ENCODE measurements around the gene RGS12. TPM values are rescaled to one million over a fixed set of nuclear protein-coding genes. Genes with fewer than 3 reads are reported as not detected.

RGS12 gene
- total RNA-seq, 3 donors from 2014 or later = 2.3 to 3.0 (median 2.5) TPM

- peaks cover 6% of the 10 kb centered on the region for H3K4me1 Mint-ChIP-seq (ENCODE audit: low read depth)
These were observed 37.9 kb downstream of the RGS12 start for GRCh38 chr4:3330707-3331106.

GRCh38 chr4:3331511-3332394, 38.9 kb downstream of the RGS12 start:
- peaks cover 6% of the 10 kb centered on the region for H3K4me1 Mint-ChIP-seq (ENCODE audit: low read depth)
- no peak for DNase-seq
- H3K9me3 Mint-ChIP-seq = no peaks in the 10 kb centered on the region
- no peak overlapping the region for H3K4me3 Mint-ChIP-seq
- H3K27me3 Mint-ChIP-seq (ENCODE audit: low read depth) = no peaks in the 10 kb centered on the region
- ATAC-seq = no peak
- H3K36me3 Mint-ChIP-seq (ENCODE audit: insufficient read depth) = no peaks in the 10 kb centered on the region

More at GRCh38 chr4:3330707-3331106, 37.9 kb downstream of the RGS12 start:
- ATAC-seq (no peak), DNase-seq (no peak)
- Mint-ChIP-seq H3K36me3 (ENCODE audit: insufficient read depth) (no peaks in the 10 kb centered on the region), H3K4me3 (no peak overlapping the region), H3K27me3 (ENCODE audit: low read depth) (no peaks in the 10 kb centered on the region), H3K9me3 (no peaks in the 10 kb centered on the region)

GRCh38 chr4:3332498-3332897, 39.7 kb downstream of the RGS12 start:
- ATAC-seq (no peak), DNase-seq (no peak)
- no peaks in the 10 kb centered on the region for H3K27me3 Mint-ChIP-seq (ENCODE audit: low read depth)
- H3K36me3 Mint-ChIP-seq (ENCODE audit: insufficient read depth) = no peaks in the 10 kb centered on the region
- H3K4me1 Mint-ChIP-seq (ENCODE audit: low read depth) = peaks cover 3% of the 10 kb centered on the region
- no peak overlapping the region for H3K4me3 Mint-ChIP-seq
- no peaks in the 10 kb centered on the region for H3K9me3 Mint-ChIP-seq

GRCh38 chr4:3334316-3334715, 41.5 kb downstream of the RGS12 start:
- no peaks in the 10 kb centered on the region for H3K36me3 Mint-ChIP-seq (ENCODE audit: insufficient read depth)
- H3K4me1 Mint-ChIP-seq (ENCODE audit: low read depth) = peaks cover 3% of the 10 kb centered on the region
- DNase-seq = no peak
- no peak overlapping the region for H3K4me3 Mint-ChIP-seq
- no peaks in the 10 kb centered on the region for H3K27me3 Mint-ChIP-seq (ENCODE audit: low read depth)
- no peak for ATAC-seq
- H3K9me3 Mint-ChIP-seq = no peaks in the 10 kb centered on the region

DNA sequence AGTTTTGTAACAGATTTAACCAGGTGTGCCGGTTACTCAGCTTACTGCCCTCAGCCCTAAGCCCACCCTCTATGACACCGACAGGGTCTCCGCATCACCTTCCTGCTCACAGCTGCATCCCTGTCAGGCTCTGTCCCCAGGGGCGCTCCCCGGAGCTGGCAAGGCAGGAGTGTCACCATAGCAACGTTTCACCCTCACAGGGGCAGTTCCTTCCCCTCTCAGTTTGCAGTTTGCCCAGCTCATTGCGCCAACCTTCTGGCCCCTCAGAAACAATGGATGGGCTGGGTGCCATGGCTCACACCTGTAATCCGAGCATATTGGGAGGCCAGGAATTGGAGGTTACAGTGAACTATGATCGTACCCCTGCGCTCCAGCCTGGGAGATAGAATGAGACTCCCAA, 42.6 kb downstream of the RGS12 start:
- H3K36me3 Mint-ChIP-seq (ENCODE audit: insufficient read depth) = no peaks in the 10 kb centered on the region
- ATAC-seq (no peak), DNase-seq (no peak)
- no peak overlapping the region for H3K4me3 Mint-ChIP-seq
- H3K4me1 Mint-ChIP-seq (ENCODE audit: low read depth) = peaks cover 3% of the 10 kb centered on the region
- no peaks in the 10 kb centered on the region for H3K9me3 Mint-ChIP-seq
- H3K27me3 Mint-ChIP-seq (ENCODE audit: low read depth) = no peaks in the 10 kb centered on the region

DNA sequence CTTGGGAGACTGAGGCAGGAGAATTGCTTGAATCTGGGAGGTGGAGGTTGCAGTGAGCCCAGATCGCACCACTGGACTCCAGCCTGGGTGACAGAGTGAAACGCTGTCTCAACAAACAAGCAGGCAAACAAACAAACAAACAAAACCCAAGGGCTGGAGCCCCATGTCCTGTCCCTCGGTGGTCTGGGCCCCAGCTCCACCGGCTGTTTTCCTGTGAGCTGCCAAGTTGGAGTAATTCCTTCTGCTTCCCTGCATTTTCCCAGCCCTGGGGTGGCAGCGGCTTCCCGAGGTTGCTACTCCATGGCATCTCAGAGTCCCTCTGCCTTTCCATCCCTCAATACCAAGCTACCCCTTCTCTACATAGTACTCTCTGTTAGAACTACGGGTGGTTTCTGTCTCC, 43.2 kb downstream of the RGS12 start:
- DNase-seq (no peak), ATAC-seq (no peak)
- Mint-ChIP-seq H3K36me3 (ENCODE audit: insufficient read depth) (no peaks in the 10 kb centered on the region), H3K9me3 (no peaks in the 10 kb centered on the region), H3K4me1 (ENCODE audit: low read depth) (peaks cover 3% of the 10 kb centered on the region), H3K4me3 (no peak overlapping the region), H3K27me3 (ENCODE audit: low read depth) (no peaks in the 10 kb centered on the region)

- H3K4me1 Mint-ChIP-seq (ENCODE audit: low read depth) = peaks cover 3% of the 10 kb centered on the region
- H3K27me3 Mint-ChIP-seq (ENCODE audit: low read depth) = no peaks in the 10 kb centered on the region
- no peak for DNase-seq
- H3K9me3 Mint-ChIP-seq = no peaks in the 10 kb centered on the region
- H3K36me3 Mint-ChIP-seq (ENCODE audit: insufficient read depth) = no peaks in the 10 kb centered on the region
- no peak overlapping the region for H3K4me3 Mint-ChIP-seq
- ATAC-seq = no peak
These were observed 43.8 kb downstream of the RGS12 start for GRCh38 chr4:3336382-3337356.

GRCh38 chr4:3337357-3337732, 44.5 kb downstream of the RGS12 start:
- DNase-seq (no peak), ATAC-seq (no peak)
- Mint-ChIP-seq H3K4me3 (no peak overlapping the region), H3K27me3 (ENCODE audit: low read depth) (no peaks in the 10 kb centered on the region), H3K4me1 (ENCODE audit: low read depth) (peaks cover 9% of the 10 kb centered on the region), H3K9me3 (no peaks in the 10 kb centered on the region), H3K36me3 (ENCODE audit: insufficient read depth) (no peaks in the 10 kb centered on the region)

- DNase-seq (no peak), ATAC-seq (no peak)
- Mint-ChIP-seq H3K9me3 (no peaks in the 10 kb centered on the region), H3K4me1 (ENCODE audit: low read depth) (peaks cover 12% of the 10 kb centered on the region), H3K36me3 (ENCODE audit: insufficient read depth) (no peaks in the 10 kb centered on the region), H3K4me3 (no peak overlapping the region), H3K27me3 (ENCODE audit: low read depth) (no peaks in the 10 kb centered on the region)
These were observed 45.0 kb downstream of the RGS12 start for GRCh38 chr4:3337811-3338210.

DNA sequence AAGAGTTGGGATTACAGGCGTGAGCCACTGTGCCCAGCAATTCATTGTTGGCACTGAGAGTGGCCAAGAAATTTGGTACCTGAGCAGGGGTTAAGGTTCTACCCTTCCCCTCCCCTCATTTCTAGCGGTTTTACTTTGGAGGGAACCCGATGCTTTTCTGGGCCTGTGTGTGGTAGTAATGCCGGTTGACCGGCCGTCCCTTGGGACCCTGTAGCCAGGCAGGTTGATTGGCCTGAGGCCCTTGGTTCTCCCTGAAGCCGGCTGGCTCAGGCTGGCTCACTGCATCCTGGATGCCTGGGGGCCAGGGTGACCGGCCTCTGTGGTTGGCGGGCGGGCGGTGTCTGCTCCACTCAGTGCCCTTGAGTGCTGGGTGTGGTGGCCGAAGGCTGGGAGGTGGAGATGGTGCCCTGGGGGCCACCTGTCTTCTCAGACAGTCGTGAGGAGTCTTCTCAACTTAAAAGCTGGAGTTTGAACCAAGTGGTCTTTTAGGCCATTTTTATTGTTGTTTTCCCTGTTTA, 45.6 kb downstream of the RGS12 start:
- Mint-ChIP-seq H3K27me3 (ENCODE audit: low read depth) (no peaks in the 10 kb centered on the region), H3K36me3 (ENCODE audit: insufficient read depth) (no peaks in the 10 kb centered on the region), H3K4me3 (no peak overlapping the region), H3K9me3 (no peaks in the 10 kb centered on the region), H3K4me1 (ENCODE audit: low read depth) (peaks cover 12% of the 10 kb centered on the region)
- no peak for ATAC-seq
- DNase-seq = no peak

- ATAC-seq = no peak
- Mint-ChIP-seq H3K4me3 (no peak overlapping the region), H3K4me1 (ENCODE audit: low read depth) (peaks cover 12% of the 10 kb centered on the region), H3K27me3 (ENCODE audit: low read depth) (no peaks in the 10 kb centered on the region), H3K36me3 (ENCODE audit: insufficient read depth) (no peaks in the 10 kb centered on the region), H3K9me3 (no peaks in the 10 kb centered on the region)
- DNase-seq = no peak
These were observed 46.2 kb downstream of the RGS12 start for GRCh38 chr4:3338976-3339531.

- H3K27me3 Mint-ChIP-seq (ENCODE audit: low read depth) = no peaks in the 10 kb centered on the region
- DNase-seq = no peak
These were observed 46.8 kb downstream of the RGS12 start for GRCh38 chr4:3339577-3339976.

DNA sequence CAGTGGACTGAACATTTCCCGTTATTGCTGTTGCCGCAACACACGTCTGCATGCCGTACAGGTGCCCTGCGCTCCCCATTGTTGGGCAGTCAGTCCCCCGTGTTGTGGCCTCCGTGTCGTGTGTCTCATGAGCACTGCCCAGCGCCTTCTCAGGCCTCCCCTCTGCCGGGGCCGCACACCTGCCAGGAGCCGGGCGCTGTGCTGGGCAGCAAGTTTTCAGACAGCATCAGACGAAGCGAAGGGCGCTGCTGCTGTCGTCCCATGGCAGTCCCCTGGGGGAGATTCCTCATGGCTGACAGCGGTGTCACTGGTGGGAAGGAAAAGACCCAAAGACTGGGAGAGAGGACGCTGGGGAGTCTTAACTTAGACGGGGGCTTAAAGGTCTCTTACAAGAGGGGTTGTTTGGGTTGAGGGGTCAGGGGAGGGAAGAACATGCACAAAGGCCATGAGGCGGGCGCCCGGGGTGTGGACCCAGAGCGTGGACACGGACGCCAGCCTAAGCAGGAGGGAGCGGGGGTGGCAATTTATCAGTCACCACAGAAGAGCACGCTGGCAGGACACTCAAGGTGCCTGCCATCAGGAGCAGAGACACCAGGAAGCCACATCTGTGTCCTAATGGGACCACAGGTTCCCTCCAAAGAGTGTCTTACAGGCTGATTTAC, 47.3 kb downstream of the RGS12 start:
- Mint-ChIP-seq H3K27me3 (ENCODE audit: low read depth) (no peaks in the 10 kb centered on the region), H3K36me3 (ENCODE audit: insufficient read depth) (no peaks in the 10 kb centered on the region), H3K4me3 (no peak overlapping the region), H3K4me1 (ENCODE audit: low read depth) (peaks cover 9% of the 10 kb centered on the region), H3K9me3 (no peaks in the 10 kb centered on the region)
- ATAC-seq (no peak), DNase-seq (no peak)

More at GRCh38 chr4:3339577-3339976, 46.8 kb downstream of the RGS12 start:
- Mint-ChIP-seq H3K36me3 (ENCODE audit: insufficient read depth) (no peaks in the 10 kb centered on the region), H3K4me3 (no peak overlapping the region), H3K9me3 (no peaks in the 10 kb centered on the region), H3K4me1 (ENCODE audit: low read depth) (peaks cover 12% of the 10 kb centered on the region)
- no peak for ATAC-seq

DNA sequence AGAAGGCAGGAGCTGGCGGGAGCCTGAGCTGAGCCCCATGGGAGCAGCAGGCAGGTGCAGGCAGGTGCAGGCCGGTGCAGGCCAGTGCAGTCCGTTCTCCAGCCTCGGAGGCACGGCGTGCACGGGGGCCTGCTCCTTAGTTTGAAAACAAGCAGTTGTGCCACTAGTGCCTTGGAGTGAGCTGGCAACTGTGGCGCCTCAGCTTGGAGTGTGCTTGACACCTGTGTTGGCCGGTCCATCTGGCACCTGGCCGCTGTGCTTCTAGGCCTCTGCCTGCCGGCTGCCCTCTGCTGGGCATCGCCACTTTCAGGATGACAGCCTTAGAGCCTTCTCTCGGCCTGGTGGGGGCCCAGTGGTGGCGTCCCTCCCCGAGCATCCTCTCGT, 47.9 kb downstream of the RGS12 start:
- peaks cover 12% of the 10 kb centered on the region for H3K4me1 Mint-ChIP-seq (ENCODE audit: low read depth)
- no peaks in the 10 kb centered on the region for H3K36me3 Mint-ChIP-seq (ENCODE audit: insufficient read depth)
- no peak overlapping the region for H3K4me3 Mint-ChIP-seq
- ATAC-seq (no peak), DNase-seq (no peak)
- no peaks in the 10 kb centered on the region for H3K9me3 Mint-ChIP-seq
- H3K27me3 Mint-ChIP-seq (ENCODE audit: low read depth) = no peaks in the 10 kb centered on the region
